B cell (primary cell): ENCODE measurements around the gene LANCL2. TPM values are rescaled to one million over a fixed set of nuclear protein-coding genes. Genes with fewer than 3 reads are reported as not detected.

ENCODE experiments used
- ATAC-seq: fragments of 200-7000 bp; cut with Tn5 transposase; one replicate; pipeline ENCODE4 v1.10.0; 2021; ENCODE audit warnings: low read depth, mild to moderate bottlenecking, moderate number of reproducible peaks, moderate library complexity
- CTCF ChIA-PET: fragments of 350-600 bp; sonication (Branson Sonifier 250); formaldehyde crosslinking; loops from one replicate; lab custom pipeline; 2021; ENCODE audit warnings: antibody characterized with exemption, inconsistent platforms; lab: Charles Lee
- POLR2A ChIA-PET: fragments of 350-600 bp; sonication (Branson Sonifier 250); formaldehyde crosslinking; loops from one replicate; lab custom pipeline; 2021; ENCODE audit warnings: antibody characterized with exemption; lab: Charles Lee
- DNase-seq: peaks from one replicate; pipeline ENCODE4 v3.0.0; 2013
- H2AFZ ChIP-seq: 2 replicates; pipeline ENCODE4 v1.6.1; 2012; ENCODE audit warnings: mild to moderate bottlenecking, low read depth, low read length; ENCODE audit not compliant: insufficient read depth, poor library complexity, severe bottlenecking
- H3K27ac ChIP-seq, 2 donors: 1 replicate in 1 of 2; 2 replicates in 1 of 2; pipeline ENCODE4 v1.5.1; 2012 to 2013; ENCODE audit warnings: low read length in 2 of 2, mild to moderate bottlenecking in 2 of 2, moderate library complexity in 1 of 2
- H3K27me3 ChIP-seq, 4 experiments: fragments of 200-600 bp in 1 of 4; sonication (generic) in 1 of 4; replicated peaks in 1 of 4; 1 replicate in 2 of 4; 2 replicates in 2 of 4; pipeline versions ENCODE4 v1.6.1 to v1.7.0; 2013 to 2016; ENCODE audit warnings: low read length in 3 of 4, mild to moderate bottlenecking in 2 of 4, mixed read lengths in 1 of 4, moderate library complexity in 1 of 4; ENCODE audit not compliant: insufficient read depth in 4 of 4, control insufficient read depth in 3 of 4; ENCODE audit errors: control extremely low read depth in 1 of 4
- H3K36me3 ChIP-seq, 2 experiments: replicated peaks in 1 of 2; 1 replicate in 1 of 2; 2 replicates in 1 of 2; pipeline versions ENCODE4 v1.6.1 to v1.7.1; 2013; ENCODE audit warnings: low read length in 1 of 2; ENCODE audit not compliant: insufficient read depth in 2 of 2, control insufficient read depth in 1 of 2; ENCODE audit errors: control extremely low read depth in 1 of 2, extremely low read depth in 1 of 2
- H3K4me1 ChIP-seq, 2 donors: fragments of 200-600 bp in 1 of 2; sonication (generic) in 1 of 2; 1 replicate in 1 of 2; 2 replicates in 1 of 2; pipeline versions ENCODE4 v1.5.1 to v1.6.1; 2013 to 2017; ENCODE audit warnings: low read length in 2 of 2; ENCODE audit not compliant: control insufficient read depth in 2 of 2, insufficient read depth in 2 of 2
- H3K4me2 ChIP-seq: replicated peaks from 2 replicates; pipeline ENCODE3; 2012; ENCODE audit warnings: mild to moderate bottlenecking, low read depth, low read length; ENCODE audit not compliant: poor library complexity, severe bottlenecking
- H3K4me3 ChIP-seq, 5 experiments: fragments of 200-600 bp in 1 of 5; sonication (generic) in 1 of 5; 1 replicate in 3 of 5; 2 replicates in 2 of 5; pipeline versions ENCODE4 v1.5.1 to v1.7.0; 2011 to 2016; ENCODE audit warnings: low read length in 4 of 5, mild to moderate bottlenecking in 4 of 5, low read depth in 2 of 5, control low read depth in 1 of 5, moderate library complexity in 1 of 5; ENCODE audit not compliant: insufficient read depth in 1 of 5; ENCODE audit errors: control extremely low read depth in 1 of 5, extremely low read depth in 1 of 5
- H3K79me2 ChIP-seq: fragments of 200-600 bp; sonication (generic); one replicate; pipeline ENCODE4 v1.6.0; 2016; ENCODE audit warnings: low read length; ENCODE audit not compliant: control insufficient read depth, insufficient read depth
- H3K9ac ChIP-seq: fragments of 200-600 bp; sonication (generic); 2 replicates; pipeline ENCODE4 v1.6.1; 2017; ENCODE audit warnings: mild to moderate bottlenecking, low read length, moderate library complexity
- H3K9me3 ChIP-seq, 3 donors: one replicate each; pipeline versions ENCODE4 v1.6.1 to v1.7.1; 2013; ENCODE audit warnings: low read length in 2 of 3; ENCODE audit not compliant: control insufficient read depth in 2 of 3, insufficient read depth in 1 of 3; ENCODE audit errors: control extremely low read depth in 1 of 3
- H4K20me1 ChIP-seq: 2 replicates; pipeline ENCODE4 v1.6.0; 2012; ENCODE audit warnings: mild to moderate bottlenecking, low read length; ENCODE audit not compliant: insufficient read depth, control insufficient read depth, poor library complexity, severe bottlenecking
- H3K27ac Mint-ChIP-seq: one replicate; pipeline ENCODE4 v1.8.0; 2021; ENCODE audit warnings: mixed read lengths
- H3K27me3 Mint-ChIP-seq: one replicate; pipeline ENCODE4 v1.8.0; 2021; ENCODE audit warnings: mixed read lengths
- H3K4me1 Mint-ChIP-seq: one replicate; pipeline ENCODE4 v1.8.0; 2021; ENCODE audit warnings: mixed read lengths
- H3K4me3 Mint-ChIP-seq: one replicate; pipeline ENCODE4 v1.8.0; 2021; ENCODE audit warnings: mixed read lengths
- H3K9me3 Mint-ChIP-seq: one replicate; pipeline ENCODE4 v1.8.0; 2022; ENCODE audit warnings: mixed read lengths; ENCODE audit not compliant: insufficient read depth
- EZH2 ChIP-seq: IDR thresholded peaks from 2 replicates; pipeline ENCODE4 v1.6.1; 2012; ENCODE audit warnings: borderline replicate concordance, low read depth, mild to moderate bottlenecking, moderate library complexity, low read length; ENCODE audit not compliant: insufficient read depth, poor library complexity, severe bottlenecking
- WGBS: methylation state at CpG from one replicate; pipeline ENCODE4 v1.1.5; 2013; ENCODE audit warnings: missing lambda C conversion rate; ENCODE audit not compliant: insufficient coverage; 5-methylcytosine and 5-hydroxymethylcytosine counted together
- intact Hi-C: fragments of 100-400 bp; cut with micrococcal nuclease; formaldehyde crosslinking; loops from one replicate; pipeline ENCODE4 v1.10.0; 2022
- polyA plus RNA-seq: library from polyadenylated mRNA; depleted of rRNA; stranded (reverse); fragments of >200 nt; gene quantifications from 2 replicates; pipeline ENCODE4 v1.2.3, GENCODE V29; 2012
- total RNA-seq, 2 donors: library from RNA; stranded (reverse); fragments of 120-200 nt in 1 of 2; gene quantifications; 1 replicate in 1 of 2; 2 replicates in 1 of 2; pipeline versions ENCODE4 v1.2.3 to v1.2.4, GENCODE V29; 2013 to 2022
- TF ChIP-seq, protein P1 (sequence below): fragments of 200-600 bp; IDR thresholded peaks from one replicate; pipeline ENCODE4 v1.8.0; 2022; ENCODE audit warnings: antibody characterized with exemption, mild to moderate bottlenecking

The LANCL2 gene
- total and polyA plus RNA-seq, 2 donors (not counting 1 experiment from before 2014, with no cell fraction given): 3.5 to 8.1 TPM

DNA sequence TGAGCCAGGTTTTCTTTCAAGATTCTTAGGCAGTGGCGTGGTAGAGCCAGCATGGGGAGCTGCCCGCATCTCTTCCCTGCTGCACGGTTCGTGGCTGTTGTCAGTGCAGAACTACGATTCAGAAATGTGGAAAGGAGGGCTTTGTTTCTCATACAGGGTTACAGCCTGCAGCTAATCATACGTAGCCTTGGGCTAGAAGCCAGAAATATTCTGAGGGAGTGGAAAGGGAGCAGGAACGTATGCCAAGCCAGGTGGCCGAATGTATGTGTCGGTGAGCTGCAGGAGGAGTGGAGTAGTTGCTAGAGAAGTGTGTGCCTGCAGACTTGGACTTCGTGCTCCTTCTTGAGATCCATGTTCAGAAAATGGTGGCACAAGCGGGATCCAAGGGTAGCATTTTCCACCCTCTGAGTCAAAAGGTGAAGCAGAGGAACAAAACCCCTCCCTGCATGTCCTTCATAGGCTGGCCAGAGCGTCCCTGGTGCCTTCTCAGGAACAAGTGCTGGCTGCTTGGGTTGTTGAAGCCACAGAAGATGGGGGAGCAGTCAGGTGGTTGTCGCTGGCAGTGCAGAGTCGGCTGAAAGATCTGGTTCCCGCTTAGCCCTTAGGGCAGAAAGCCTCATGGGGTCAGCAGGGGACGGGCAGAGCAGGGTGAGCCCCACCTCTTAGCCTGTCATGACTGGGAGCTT is 40.9 kb downstream of the LANCL2 start:
- H3K36me3 ChIP-seq: no peaks in the 10 kb centered on the region
- H3K9me3 ChIP-seq: no peaks in the 10 kb centered on the region
- no peak overlapping the region for H3K4me3 ChIP-seq
- H2AFZ ChIP-seq: no peak overlapping the region
- H3K9ac ChIP-seq: no peak overlapping the region
- no peak overlapping the region for H3K27ac Mint-ChIP-seq
- H3K4me1 Mint-ChIP-seq: peaks cover 3% of the 10 kb centered on the region
- H4K20me1 ChIP-seq: no peaks in the 10 kb centered on the region
- ATAC-seq (no peak), DNase-seq (no peak)
- TF ChIP-seq EZH2: no peak
- POLR2A ChIA-PET: interaction anchor here (0.6 kb wide), 1 partner anchor 9 kb away, joined by 4 read pairs; no protein-coding TSS in a partner anchor
- no peaks in the 10 kb centered on the region for H3K79me2 ChIP-seq
- no peaks in the 10 kb centered on the region for H3K27me3 Mint-ChIP-seq
- H3K27me3 ChIP-seq: no peaks in the 10 kb centered on the region
- H3K27ac ChIP-seq: no peak overlapping the region
- CTCF ChIA-PET: interaction anchor here (1.6 kb wide), 1 partner anchor 10 kb away, joined by 4 read pairs; no protein-coding TSS in a partner anchor
- intact Hi-C loops: no loop called here
- H3K4me1 ChIP-seq: no peaks in the 10 kb centered on the region
- no peak overlapping the region for H3K4me3 Mint-ChIP-seq
- 91% methylated on average over 16 of the region's 16 CpGs for WGBS
- no peak overlapping the region for H3K4me2 ChIP-seq
- no peaks in the 10 kb centered on the region for H3K9me3 Mint-ChIP-seq

DNA sequence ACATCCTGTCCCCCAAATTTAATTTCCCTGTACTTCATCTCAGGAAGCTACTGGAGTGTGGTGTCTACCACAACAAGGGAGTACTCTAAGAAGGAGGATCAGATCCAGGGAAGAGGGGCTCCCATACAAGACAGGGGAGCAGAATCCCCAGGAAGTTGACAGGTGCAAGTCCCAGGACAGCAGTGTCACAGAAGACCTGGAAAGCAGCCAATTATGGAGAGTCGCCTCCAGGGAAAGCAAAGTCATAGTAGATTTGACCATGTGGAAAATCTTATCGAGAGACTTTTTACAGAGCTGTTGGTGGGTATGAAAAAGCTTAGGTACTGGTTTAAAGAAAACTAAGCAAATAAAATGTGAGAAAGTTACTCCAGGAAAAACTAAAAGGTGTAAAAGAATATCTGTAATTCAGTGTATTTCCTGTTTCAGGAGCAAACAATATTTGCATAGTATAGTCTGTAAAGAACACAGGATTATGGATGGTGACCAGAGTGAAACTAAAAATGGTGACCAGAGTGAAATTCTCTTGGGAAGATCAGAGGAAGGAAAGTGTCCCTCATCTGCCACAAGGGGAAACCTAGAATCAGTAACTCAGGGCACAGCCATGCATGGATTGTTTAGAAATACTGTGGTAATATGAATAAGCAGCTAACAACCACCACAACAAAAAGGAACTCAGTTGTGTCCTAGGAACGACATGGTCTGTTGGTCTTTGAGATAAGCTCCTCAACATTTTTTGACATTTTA is 44.5 kb downstream of the LANCL2 start:
- no peaks in the 10 kb centered on the region for H3K4me1 ChIP-seq
- intact Hi-C loops: no loop called here
- no peak for ATAC-seq
- no peak for DNase-seq
- H3K27me3 ChIP-seq: no peaks in the 10 kb centered on the region
- WGBS: 54% methylated on average over 2 of the region's 3 CpGs
- no peak overlapping the region for H3K27ac ChIP-seq
- H3K9me3 Mint-ChIP-seq: no peaks in the 10 kb centered on the region
- POLR2A ChIA-PET: interaction anchor here (0.6 kb wide), 1 partner anchor 10 kb away, joined by 5 read pairs; no protein-coding TSS in a partner anchor
- H3K4me2 ChIP-seq: no peak overlapping the region
- no peaks in the 10 kb centered on the region for H3K79me2 ChIP-seq
- no peak overlapping the region for H3K4me3 ChIP-seq
- H3K9me3 ChIP-seq: no peaks in the 10 kb centered on the region
- H3K36me3 ChIP-seq: no peaks in the 10 kb centered on the region
- H4K20me1 ChIP-seq: no peaks in the 10 kb centered on the region
- CTCF ChIA-PET: interaction anchor here (0.6 to 1.6 kb wide), 4 partner anchors 13 to 836 kb away, joined by 3 to 4 read pairs (median 3); no protein-coding TSS in a partner anchor
- H3K27me3 Mint-ChIP-seq: no peaks in the 10 kb centered on the region
- peaks cover 3% of the 10 kb centered on the region for H3K4me1 Mint-ChIP-seq
- no peak overlapping the region for H3K4me3 Mint-ChIP-seq
- no peak overlapping the region for H3K9ac ChIP-seq
- TF ChIP-seq EZH2: no peak
- TF ChIP-seq, protein P1, sequence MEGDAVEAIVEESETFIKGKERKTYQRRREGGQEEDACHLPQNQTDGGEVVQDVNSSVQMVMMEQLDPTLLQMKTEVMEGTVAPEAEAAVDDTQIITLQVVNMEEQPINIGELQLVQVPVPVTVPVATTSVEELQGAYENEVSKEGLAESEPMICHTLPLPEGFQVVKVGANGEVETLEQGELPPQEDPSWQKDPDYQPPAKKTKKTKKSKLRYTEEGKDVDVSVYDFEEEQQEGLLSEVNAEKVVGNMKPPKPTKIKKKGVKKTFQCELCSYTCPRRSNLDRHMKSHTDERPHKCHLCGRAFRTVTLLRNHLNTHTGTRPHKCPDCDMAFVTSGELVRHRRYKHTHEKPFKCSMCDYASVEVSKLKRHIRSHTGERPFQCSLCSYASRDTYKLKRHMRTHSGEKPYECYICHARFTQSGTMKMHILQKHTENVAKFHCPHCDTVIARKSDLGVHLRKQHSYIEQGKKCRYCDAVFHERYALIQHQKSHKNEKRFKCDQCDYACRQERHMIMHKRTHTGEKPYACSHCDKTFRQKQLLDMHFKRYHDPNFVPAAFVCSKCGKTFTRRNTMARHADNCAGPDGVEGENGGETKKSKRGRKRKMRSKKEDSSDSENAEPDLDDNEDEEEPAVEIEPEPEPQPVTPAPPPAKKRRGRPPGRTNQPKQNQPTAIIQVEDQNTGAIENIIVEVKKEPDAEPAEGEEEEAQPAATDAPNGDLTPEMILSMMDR: no peak
- H3K27ac Mint-ChIP-seq: no peak overlapping the region
- no peak overlapping the region for H2AFZ ChIP-seq
